Prostate gland (tissue), 2 donors: ENCODE measurements around the gene ZFHX3.
A peak's percentile ranks its signal among the peaks of the same experiment; 100 is the strongest.

Source experiments
- CTCF ChIP-seq, 4 experiments: fragments of 200-600 bp in 2 of 4; fragments of 450-650 bp in 2 of 4; sonication (generic) in 2 of 4; IDR thresholded peaks; 1 replicate in 3 of 4; 2 replicates in 1 of 4; pipeline ENCODE4 v1.5.1; 2016 to 2019; ENCODE audit warnings: antibody characterized with exemption in 4 of 4, mild to moderate bottlenecking in 2 of 4, moderate library complexity in 2 of 4
- POLR2A ChIP-seq: fragments of 450-650 bp; IDR thresholded peaks from one replicate; pipeline ENCODE4 v1.6.1; 2016; ENCODE audit warnings: antibody characterized with exemption, mild to moderate bottlenecking
- POLR2AphosphoS5 ChIP-seq: sonication (generic); formaldehyde crosslinking; IDR thresholded peaks from one replicate; pipeline ENCODE4 v1.6.1; 2017; ENCODE audit warnings: antibody characterized with exemption

- TF ChIP-seq CTCF (IDR thresholded peaks at IDR 0.05) (no peak), POLR2A (no peak), POLR2AphosphoS5 (peak; percentile 16)
Observed at GRCh38 chr16:72976438-72977064, 71.4 kb downstream of the ZFHX3 start.
